ENCODE measurements around the gene EPHB2.

The EPHB2 gene

DNA sequence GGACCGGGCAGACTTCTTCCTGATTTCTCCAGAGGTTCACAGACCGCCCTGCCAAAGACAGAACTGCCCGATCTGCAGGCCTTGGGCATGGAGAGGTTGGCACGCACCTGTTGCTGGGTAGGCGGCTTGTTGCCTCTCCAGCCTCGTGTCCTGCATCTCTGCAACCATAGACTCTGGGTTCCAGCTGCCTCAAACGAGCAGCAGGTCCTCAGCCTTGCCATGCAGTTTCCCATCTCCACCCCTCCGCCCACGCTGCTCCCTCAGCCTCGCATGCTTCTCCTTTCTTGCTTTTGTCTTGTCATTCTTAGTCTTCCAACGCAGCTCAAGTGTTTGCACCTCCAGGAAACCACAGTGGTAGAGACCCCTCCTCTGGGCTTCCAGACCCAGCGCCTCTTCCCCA, 135.8 kb downstream of the EPHB2 start:
- no peak for TF ChIP-seq CTCF (IDR thresholded peaks at IDR 0.05; ENCODE audit: insufficient read depth, low read length, poor library complexity, severe bottlenecking)
- no peak for DNase-seq (ENCODE audit: extremely low read depth, insufficient read length)
- H3K27me3 ChIP-seq (replicated peaks; ENCODE audit: control insufficient read depth, insufficient read depth, low read length), result no peaks in the 10 kb centered on the region; the same call in 1 of the 2 replicates
- no peaks in the 10 kb centered on the region for H3K36me3 ChIP-seq (ENCODE audit: control insufficient read depth, insufficient read depth, low read length)
- H3K4me3 ChIP-seq (replicated peaks; ENCODE audit: low read depth, low read length), result no peak overlapping the region

DNA sequence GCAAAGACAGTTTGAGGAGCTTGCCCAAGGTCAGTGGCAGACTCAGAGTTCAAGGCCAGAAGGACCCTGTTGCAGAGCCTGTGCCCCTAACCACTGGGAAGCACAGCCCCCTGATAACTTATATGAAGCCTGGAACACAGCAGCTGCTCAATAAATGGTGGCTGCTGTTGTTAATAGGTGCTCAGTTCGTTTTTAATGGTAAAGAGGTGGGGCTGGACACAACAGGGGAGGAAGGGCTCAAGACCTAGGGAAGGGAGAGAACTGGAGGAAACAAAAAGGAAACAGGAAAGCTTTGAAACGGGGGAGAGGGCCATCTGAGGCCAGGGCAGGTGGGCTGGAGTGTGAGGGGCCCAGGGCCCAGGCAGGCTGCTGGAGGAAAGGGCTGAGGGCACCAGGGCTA, 136.6 kb downstream of the EPHB2 start:
- no peak overlapping the region for H3K4me3 ChIP-seq (replicated peaks; ENCODE audit: low read depth, low read length)
- H3K36me3 ChIP-seq (ENCODE audit: control insufficient read depth, insufficient read depth, low read length), result no peaks in the 10 kb centered on the region
- no peak for TF ChIP-seq CTCF (IDR thresholded peaks at IDR 0.05; ENCODE audit: insufficient read depth, low read length, poor library complexity, severe bottlenecking)
- DNase-seq (ENCODE audit: extremely low read depth, insufficient read length), result no peak
- H3K27me3 ChIP-seq (replicated peaks; ENCODE audit: control insufficient read depth, insufficient read depth, low read length), result no peaks in the 10 kb centered on the region; the same call in 1 of the 2 replicates

GRCh38 chr1:22847709-22848108, 137.1 kb downstream of the EPHB2 start:
- H3K27me3 ChIP-seq (replicated peaks; ENCODE audit: control insufficient read depth, insufficient read depth, low read length), result no peaks in the 10 kb centered on the region; the same call in 1 of the 2 replicates
- no peaks in the 10 kb centered on the region for H3K36me3 ChIP-seq (ENCODE audit: control insufficient read depth, insufficient read depth, low read length)
- no peak for TF ChIP-seq CTCF (IDR thresholded peaks at IDR 0.05; ENCODE audit: insufficient read depth, low read length, poor library complexity, severe bottlenecking)
- no peak for DNase-seq (ENCODE audit: extremely low read depth, insufficient read length)
- no peak overlapping the region for H3K4me3 ChIP-seq (replicated peaks; ENCODE audit: low read depth, low read length)

- H3K4me3 ChIP-seq (replicated peaks; ENCODE audit: low read depth, low read length), result no peak overlapping the region
Observed at GRCh38 chr1:22848405-22848804, 137.8 kb downstream of the EPHB2 start.

DNA sequence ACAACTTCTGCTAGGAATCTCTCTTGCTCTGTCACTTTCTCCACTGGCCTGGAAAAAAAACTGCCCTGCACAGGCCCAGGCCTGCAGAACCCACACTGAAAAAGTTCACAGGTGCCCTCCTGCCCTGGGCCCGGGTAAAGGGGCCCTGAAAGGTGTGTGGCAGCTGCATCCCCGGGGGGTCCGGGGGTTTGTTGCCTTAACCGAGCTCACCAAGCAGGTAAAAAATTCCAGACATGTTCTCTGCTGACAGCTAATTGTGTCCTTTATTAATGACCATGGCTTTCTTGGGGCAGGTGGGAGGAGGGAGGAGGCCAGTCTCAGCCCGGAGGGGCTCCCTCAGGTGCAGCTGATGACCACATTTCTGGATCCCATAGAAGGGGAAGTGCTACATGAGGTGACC, 139.1 kb downstream of the EPHB2 start:
- Histone ChIP-seq H3K27me3 (replicated peaks; ENCODE audit: control insufficient read depth, insufficient read depth, low read length) (no peaks in the 10 kb centered on the region; the same call in 1 of the 2 replicates), H3K4me3 (replicated peaks; ENCODE audit: low read depth, low read length) (no peak overlapping the region), H3K36me3 (ENCODE audit: control insufficient read depth, insufficient read depth, low read length) (no peaks in the 10 kb centered on the region)
- no peak for DNase-seq (ENCODE audit: extremely low read depth, insufficient read length)
- no peak for TF ChIP-seq CTCF (IDR thresholded peaks at IDR 0.05; ENCODE audit: insufficient read depth, low read length, poor library complexity, severe bottlenecking)

More at GRCh38 chr1:22848405-22848804, 137.8 kb downstream of the EPHB2 start:
- DNase-seq (ENCODE audit: extremely low read depth, insufficient read length), result no peak
- Histone ChIP-seq H3K36me3 (ENCODE audit: control insufficient read depth, insufficient read depth, low read length) (no peaks in the 10 kb centered on the region), H3K27me3 (replicated peaks; ENCODE audit: control insufficient read depth, insufficient read depth, low read length) (no peaks in the 10 kb centered on the region; the same call in 1 of the 2 replicates)
- TF ChIP-seq CTCF (IDR thresholded peaks at IDR 0.05; ENCODE audit: insufficient read depth, low read length, poor library complexity, severe bottlenecking), result no peak

GRCh38 chr1:22850281-22850680, 139.6 kb downstream of the EPHB2 start:
- no peak for TF ChIP-seq CTCF (IDR thresholded peaks at IDR 0.05; ENCODE audit: insufficient read depth, low read length, poor library complexity, severe bottlenecking)
- no peak for DNase-seq (ENCODE audit: extremely low read depth, insufficient read length)
- Histone ChIP-seq H3K4me3 (replicated peaks; ENCODE audit: low read depth, low read length) (no peak overlapping the region), H3K27me3 (replicated peaks; ENCODE audit: control insufficient read depth, insufficient read depth, low read length) (no peaks in the 10 kb centered on the region; the same call in 1 of the 2 replicates), H3K36me3 (ENCODE audit: control insufficient read depth, insufficient read depth, low read length) (no peaks in the 10 kb centered on the region)

All from GM06990 (cell line).